NCI-H2227 (cell line): Measurements from ENCODE around the gene ASCC2.

Source experiments
- DNase-seq: peaks from one replicate; lab custom pipeline; 2025; ENCODE audit not compliant: unreplicated experiment; lab: John Stamatoyannopoulos, UW

The ASCC2 gene

GRCh38 chr22:29787371-29787980 is 50.6 kb downstream of the ASCC2 start:
- peak; percentile 63 for DNase-seq

GRCh38 chr22:29786031-29786430 is 52.0 kb downstream of the ASCC2 start:
- DNase-seq = no peak

DNA sequence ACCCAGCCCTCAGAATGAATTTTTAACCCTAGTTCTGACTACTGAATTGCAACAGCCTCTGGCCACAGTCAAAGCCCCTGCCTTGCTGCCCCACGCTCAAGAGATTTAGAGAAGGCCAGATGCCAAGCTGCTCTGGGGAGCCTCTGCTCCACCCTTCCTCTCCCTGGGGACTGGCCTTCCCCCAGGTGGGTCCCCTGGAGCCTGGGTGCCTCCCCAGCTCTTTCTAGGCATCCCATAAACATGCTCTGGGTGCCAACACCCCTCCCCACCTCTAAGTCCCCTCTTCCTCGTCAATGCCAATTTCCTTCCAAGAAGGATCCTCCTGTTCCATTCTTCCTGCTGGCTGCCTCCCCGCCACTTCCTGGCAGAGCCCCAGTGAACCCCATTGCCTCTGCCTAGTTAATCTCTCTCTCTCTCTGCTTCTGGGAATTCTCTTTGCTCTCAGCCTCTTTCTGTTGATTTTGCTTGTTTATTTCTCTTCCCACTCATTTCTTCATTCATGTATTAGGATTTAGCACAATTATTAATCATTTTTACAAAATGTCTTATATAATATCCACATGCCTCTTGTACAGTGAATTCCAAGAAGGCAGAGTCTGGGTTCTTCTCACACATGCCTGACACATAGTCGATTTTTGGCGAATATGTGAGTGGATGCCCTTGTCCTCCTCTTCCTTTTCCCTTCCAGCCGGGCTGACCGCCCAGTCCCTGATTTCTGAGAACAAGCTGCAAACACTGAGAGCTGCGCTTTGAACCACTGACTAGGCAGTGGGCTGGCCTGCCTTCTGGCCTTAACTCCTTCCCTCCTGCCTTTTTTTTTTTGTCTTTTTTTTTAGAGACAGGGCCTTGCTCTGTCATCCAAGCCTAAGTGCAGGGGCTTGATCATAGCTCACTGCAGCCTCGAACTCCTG is 53.4 kb downstream of the ASCC2 start:
- no peak for DNase-seq

DNA sequence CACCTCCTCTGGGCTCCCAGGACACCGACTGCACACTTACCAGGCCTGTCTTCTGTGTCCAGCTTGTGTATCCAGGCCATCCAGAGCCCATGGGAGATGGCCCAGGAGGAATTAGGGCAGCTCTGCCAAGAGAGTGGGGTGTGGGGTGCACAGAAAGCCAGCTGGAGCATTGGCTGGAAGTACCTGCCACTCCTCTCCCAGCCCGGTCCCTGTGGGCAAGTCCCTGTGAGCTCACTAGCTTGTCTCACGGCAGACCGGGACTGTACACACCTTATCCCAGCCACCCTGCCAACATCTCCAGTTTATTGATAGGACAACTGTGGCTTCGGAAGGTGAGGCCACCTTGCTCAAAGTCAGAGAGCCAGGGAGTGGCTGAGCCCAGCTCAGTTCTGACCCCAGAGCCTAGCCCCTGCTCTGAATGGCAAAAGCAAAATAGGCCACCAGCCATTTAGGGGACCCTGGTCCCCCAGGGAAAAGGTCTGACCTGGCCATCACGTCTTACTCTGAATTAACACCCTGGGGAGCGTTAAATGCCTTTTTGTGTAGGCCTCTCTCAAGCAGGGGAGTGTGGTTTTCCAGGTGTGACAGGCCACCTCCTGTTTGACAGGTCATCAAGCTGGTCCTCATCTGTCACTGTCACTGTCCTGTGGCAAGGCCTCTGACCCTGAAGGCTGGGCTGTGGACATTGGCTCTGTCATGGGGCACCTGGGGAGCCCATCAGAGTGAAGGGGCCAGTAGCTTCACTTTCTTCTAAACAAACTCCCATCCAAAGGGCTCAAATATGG is 55.8 kb downstream of the ASCC2 start:
- DNase-seq = no peak

- DNase-seq = no peak
These were observed 57.1 kb downstream of the ASCC2 start for GRCh38 chr22:29780748-29781676.

GRCh38 chr22:29780220-29780619 is 57.9 kb downstream of the ASCC2 start:
- no peak for DNase-seq

DNA sequence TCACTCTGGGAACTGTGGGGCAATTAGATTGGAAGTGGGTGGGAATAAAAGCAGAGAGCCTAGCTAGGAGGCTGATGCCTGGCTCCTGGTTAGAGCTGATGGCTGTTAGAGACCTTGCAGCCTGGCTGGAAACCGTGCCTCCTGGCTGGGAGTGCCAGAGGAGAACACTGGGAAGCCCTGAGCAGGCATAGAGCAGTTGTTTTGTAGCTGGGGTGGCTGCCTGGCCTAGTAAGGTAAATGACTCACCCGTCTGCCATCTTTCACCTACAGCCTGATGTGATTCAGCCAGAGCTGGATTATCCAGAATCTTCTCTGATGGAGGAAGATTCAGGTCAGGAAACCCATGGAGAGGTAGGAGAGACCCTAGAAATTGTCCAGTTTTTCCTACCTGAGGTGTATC is 64.8 kb downstream of the ASCC2 start:
- DNase-seq = no peak

- DNase-seq = no peak
These were observed 65.9 kb downstream of the ASCC2 start for GRCh38 chr22:29772170-29772641.

DNA sequence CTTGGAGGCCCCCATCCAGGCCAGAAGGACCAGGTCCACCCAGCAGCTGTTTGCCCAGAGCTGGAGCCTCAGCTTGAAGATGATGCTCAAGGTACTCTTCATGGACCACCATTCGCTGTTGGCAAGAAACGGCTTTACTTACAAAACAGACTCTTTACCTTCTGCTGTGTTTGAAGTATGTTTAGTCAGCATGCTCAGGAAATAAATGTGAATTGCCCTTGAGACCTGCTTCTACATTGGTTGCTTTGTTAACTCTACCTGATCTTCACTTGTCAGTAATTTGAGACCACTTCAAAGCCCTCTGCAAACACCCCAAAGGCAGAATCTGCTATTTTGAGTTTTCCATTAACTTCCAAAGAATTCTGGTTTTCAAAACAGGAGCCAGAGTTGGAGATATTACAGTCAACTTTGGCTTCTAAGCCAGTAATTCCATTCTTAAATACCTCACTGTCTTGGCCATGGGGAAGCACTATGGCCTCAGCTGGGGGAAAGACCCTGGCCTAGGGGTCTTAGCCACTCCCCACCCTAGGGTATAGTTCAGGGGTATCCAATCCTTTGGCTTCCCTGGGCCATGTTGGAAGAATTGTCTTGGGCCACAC is 68.3 kb downstream of the ASCC2 start:
- DNase-seq = no peak

DNA sequence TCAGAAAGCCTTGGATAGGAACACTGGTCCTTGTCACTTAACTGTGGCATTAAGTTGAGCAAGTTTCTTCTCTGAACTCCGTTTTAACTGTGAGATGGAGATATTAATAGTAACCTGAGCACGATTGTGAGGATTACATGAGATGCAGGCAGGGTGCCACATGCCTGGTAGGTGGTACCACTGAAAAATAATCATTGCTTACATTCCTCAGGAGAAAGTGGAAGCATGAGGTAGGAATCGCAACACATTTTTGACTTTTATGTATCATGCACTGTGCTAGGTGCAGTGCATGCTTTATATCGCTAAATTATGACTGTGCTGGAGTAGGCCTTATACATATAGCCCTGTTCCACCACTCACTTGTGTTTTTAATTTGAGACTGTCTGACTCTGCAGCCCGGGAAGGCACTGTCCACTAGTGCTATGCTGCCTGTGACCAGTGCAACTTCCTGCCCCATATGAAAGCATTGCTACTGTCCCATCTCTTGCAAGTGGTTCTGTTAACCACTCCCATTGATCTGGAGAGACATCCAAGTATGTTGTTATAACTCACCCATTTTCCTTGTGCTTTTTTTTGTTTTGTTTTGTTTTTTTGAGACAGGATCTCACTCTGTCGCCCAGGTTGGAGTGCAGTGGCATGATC is 69.9 kb downstream of the ASCC2 start:
- DNase-seq = no peak

DNA sequence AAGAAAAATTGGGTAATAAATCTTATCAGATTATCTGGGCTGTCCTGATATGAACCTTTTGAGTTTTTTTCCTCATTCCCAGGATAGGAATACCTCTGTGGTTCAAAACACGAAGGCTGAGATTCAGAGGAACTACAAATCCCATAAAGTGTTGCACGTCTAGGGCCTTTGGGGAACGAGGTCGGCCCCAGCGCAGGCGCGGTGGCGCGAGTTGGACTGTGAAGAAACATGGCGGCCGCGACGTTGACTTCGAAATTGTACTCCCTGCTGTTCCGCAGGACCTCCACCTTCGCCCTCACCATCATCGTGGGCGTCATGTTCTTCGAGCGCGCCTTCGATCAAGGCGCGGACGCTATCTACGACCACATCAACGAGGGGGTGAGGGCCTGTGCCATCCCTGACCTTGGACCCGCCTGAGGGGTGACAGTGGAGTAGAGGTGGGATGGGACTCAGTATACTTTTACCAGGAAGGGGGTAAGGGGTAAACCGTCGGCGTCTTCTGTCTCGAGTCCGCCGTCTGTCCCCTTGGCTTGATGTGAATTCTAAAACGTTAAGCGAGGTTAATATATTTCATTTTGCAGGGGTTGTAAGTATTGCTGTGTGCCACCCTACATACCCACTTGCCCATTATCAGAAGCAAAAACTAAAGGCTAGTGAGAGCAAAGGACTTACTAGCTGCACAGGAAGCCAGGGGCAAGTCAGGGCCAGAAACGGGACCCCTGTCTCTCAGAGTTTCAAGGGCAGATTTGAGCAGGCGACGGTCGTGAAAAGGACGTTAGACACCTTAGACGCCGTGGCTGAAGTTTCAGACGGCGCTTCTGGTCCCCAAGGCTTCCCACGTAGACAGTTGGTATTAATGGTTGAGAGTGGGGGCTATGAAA is 70.7 kb downstream of the ASCC2 start, which contains the start of gene UQCR10:
TSS of gene UQCR10 (plus strand) at position 199 of the 881 bp plus-strand sequence. CDS start at position 229, 30 bp downstream.
- peak; percentile 89 for DNase-seq

DNA sequence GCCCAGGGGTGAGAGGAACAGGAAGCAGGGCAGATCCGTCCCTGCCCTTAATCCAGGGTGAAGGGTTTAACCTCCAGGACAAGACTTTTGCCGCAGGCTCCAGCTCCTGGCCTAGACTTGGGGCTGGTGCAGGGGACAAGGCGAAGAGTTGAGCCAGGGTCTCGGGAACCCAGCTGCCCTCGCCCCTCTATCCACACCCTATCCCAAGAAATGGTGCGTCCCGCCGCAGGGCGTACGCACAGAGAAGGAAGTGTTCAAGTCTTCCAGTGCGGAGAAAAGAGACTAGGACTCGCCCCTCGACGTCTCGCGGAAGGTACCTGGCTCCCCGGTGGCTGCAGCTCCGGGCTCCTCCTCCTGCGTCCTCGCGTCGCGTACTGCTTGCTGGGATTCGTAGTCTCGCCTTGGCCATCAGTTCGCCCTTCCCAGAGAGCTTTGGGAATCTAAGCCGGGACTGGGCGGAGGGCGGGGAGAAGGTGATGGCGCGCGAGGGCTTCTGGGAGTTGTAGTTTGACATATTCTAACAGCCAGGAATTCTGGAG is 71.4 kb downstream of the ASCC2 start, which contains the start of gene ZMAT5:
TSS of gene ZMAT5 (minus strand) at position 376 of the 539 bp plus-strand sequence. CDS start 18,463 bp downstream, outside the sequence.
- peak; percentile 95 for DNase-seq

DNA sequence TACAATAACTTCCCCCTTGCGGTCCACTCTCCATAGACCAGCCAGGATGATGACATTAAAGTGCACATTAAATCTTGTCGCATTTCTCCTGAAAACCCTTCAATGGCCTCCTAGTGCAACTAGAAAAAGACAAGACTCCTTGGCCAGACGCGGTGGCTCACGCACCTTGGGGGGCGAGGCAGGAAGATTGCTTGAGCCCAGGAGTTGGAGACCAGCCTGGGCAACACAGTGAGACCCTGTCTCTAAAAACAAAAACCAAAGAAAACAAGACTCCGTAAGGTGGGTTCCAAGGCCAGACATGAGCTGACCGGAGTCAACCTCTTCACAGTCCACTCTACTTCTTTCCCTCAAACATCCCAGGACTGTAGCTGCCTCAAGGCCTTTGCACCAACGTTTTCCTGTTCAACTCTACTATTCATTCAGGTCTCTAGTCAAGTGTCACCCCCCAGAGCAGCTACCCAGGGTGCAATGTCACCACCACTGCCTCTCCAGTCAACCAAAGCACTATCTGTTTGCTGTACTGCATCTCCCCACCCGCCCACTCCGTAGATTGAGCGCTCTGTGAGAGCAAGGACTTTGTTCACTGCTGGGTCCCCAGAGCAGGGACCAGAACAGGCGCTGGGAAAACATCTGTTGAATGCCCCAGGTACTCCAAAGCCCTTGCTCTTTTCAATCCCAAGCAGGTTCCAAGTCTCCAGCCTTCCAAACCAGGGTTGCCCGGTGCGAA is 72.0 kb downstream of the ASCC2 start:
- DNase-seq = no peak

GRCh38 chr22:29762263-29762662 is 75.8 kb downstream of the ASCC2 start:
- DNase-seq = peak; percentile 77

GRCh38 chr22:29758959-29759358 is 79.1 kb downstream of the ASCC2 start:
- DNase-seq = no peak

DNA sequence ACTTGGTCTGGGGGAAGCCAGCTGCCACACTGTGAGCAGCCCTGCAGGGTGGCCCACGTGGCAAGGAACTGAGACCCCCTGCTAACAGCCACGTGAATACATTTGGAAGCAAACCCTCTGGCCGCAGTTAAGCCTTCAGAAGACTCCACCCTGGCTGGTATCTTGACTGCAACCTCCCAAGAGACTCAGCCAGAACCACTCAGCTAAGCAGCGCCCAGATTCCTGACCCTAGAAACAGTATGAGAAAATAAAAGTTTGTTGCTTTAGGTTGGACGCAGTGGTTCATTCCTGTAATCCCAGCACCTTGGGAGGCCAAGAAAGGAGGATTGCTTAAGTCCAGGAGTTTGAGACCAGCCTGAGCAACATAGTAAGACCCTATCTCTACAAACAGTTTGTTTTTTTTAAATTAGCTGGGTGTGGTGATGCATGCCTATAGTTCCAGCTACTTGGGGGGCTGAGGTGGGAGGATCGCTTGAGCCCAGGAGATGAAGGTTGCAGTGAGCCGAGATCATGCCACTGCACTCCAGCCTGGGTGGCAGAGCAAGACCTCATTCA is 79.9 kb downstream of the ASCC2 start:
- no peak for DNase-seq

DNA sequence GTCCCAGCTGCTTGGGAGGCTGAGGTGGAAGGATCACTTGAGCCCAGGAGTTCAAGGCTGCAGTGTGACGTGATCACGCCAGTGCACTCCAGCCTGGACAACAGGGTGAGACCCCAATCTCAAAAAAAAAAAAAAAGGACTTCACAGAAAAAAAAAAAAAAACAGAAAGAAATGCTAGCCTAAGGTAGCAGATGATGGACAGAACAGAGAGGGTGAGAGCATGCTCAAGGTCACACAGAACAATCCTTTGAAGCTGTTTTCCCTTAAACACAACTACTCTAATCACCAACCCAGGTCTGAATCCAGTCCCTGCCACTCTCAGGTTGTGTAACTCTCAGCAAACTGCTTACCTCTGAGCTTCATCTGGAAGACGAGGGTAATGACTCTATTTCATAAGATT is 81.0 kb downstream of the ASCC2 start:
- DNase-seq = no peak
